HCT116 (cell line): ENCODE measurements around the gene GIMAP5.

Experiments used
- CEBPB ChIP-seq: IDR thresholded peaks from 2 replicates; pipeline ENCODE4 v1.6.1; 2012; ENCODE audit warnings: low read depth
- EZH2 ChIP-seq: fragments of 200-600 bp; sonication (generic); IDR thresholded peaks from 2 replicates; pipeline ENCODE4 v1.6.1; 2017; ENCODE audit warnings: antibody characterized with exemption, mixed run types
- POLR2A ChIP-seq: IDR thresholded peaks from 2 replicates; pipeline ENCODE4 v1.7.0; 2011; ENCODE audit warnings: borderline replicate concordance; ENCODE audit not compliant: insufficient read depth, insufficient read length; ENCODE audit errors: extremely low read depth
- POLR2AphosphoS5 ChIP-seq: IDR thresholded peaks from 2 replicates; pipeline ENCODE4 v1.6.1; 2011; ENCODE audit warnings: mild to moderate bottlenecking, low read depth, low read length, moderate library complexity
- RAD21 ChIP-seq: IDR thresholded peaks from 2 replicates; pipeline ENCODE4 v1.6.1; 2012; ENCODE audit warnings: low read depth, mild to moderate bottlenecking
- TCF7L2 ChIP-seq: IDR thresholded peaks from 2 replicates; pipeline ENCODE4 v1.7.0; 2011; ENCODE audit warnings: borderline replicate concordance, inconsistent platforms; ENCODE audit not compliant: insufficient read depth, insufficient read length; ENCODE audit errors: extremely low read depth
- ZFX ChIP-seq: fragments of 450-650 bp; IDR thresholded peaks from 2 replicates; pipeline ENCODE4 v1.6.1; 2017
- TF ChIP-seq, protein P1 (sequence below), 3 experiments: fragments of 200-600 bp in 1 of 3; sonication (generic) in 1 of 3; IDR thresholded peaks in 2 of 3; conservative IDR thresholded peaks in 1 of 3; 2 replicates each; pipeline ENCODE4 v1.5.1; 2012 to 2017; ENCODE audit warnings: low read depth in 2 of 3, low read length in 2 of 3, antibody characterized with exemption in 1 of 3, borderline replicate concordance in 1 of 3, control low read depth in 1 of 3, mild to moderate bottlenecking in 1 of 3, mixed read lengths in 1 of 3, mixed run types in 1 of 3, moderate library complexity in 1 of 3; ENCODE audit not compliant: insufficient read depth in 1 of 3
- TF ChIP-seq, protein P2 (sequence below): IDR thresholded peaks from 2 replicates; pipeline ENCODE4 v1.6.1; 2012
- TF ChIP-seq, protein P3 (sequence below): IDR thresholded peaks from 2 replicates; pipeline ENCODE4 v1.6.1; 2011; ENCODE audit warnings: mild to moderate bottlenecking, low read length, moderate library complexity; ENCODE audit not compliant: insufficient replicate concordance; ENCODE audit errors: extremely low read depth

- TF ChIP-seq POLR2AphosphoS5 = no peak
- TF ChIP-seq, protein P1, sequence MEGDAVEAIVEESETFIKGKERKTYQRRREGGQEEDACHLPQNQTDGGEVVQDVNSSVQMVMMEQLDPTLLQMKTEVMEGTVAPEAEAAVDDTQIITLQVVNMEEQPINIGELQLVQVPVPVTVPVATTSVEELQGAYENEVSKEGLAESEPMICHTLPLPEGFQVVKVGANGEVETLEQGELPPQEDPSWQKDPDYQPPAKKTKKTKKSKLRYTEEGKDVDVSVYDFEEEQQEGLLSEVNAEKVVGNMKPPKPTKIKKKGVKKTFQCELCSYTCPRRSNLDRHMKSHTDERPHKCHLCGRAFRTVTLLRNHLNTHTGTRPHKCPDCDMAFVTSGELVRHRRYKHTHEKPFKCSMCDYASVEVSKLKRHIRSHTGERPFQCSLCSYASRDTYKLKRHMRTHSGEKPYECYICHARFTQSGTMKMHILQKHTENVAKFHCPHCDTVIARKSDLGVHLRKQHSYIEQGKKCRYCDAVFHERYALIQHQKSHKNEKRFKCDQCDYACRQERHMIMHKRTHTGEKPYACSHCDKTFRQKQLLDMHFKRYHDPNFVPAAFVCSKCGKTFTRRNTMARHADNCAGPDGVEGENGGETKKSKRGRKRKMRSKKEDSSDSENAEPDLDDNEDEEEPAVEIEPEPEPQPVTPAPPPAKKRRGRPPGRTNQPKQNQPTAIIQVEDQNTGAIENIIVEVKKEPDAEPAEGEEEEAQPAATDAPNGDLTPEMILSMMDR (IDR thresholded peaks at IDR 0.05 in 2 of 3, conservative IDR thresholded peaks at IDR 0.05 in 1 of 3; ENCODE audit: borderline replicate concordance in 1 of 3, insufficient read depth in 1 of 3, low read depth in 2 of 3, low read length in 2 of 3) = no peak
- TF ChIP-seq ZFX = no peak
- TF ChIP-seq, protein P2, sequence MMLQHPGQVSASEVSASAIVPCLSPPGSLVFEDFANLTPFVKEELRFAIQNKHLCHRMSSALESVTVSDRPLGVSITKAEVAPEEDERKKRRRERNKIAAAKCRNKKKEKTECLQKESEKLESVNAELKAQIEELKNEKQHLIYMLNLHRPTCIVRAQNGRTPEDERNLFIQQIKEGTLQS = no peak
- no peak for TF ChIP-seq POLR2A
- no peak for TF ChIP-seq TCF7L2
- peak; percentile 14; the same call in 1 of the 2 replicates for TF ChIP-seq RAD21
- TF ChIP-seq CEBPB = no peak
- TF ChIP-seq EZH2 = no peak
- TF ChIP-seq, protein P3, sequence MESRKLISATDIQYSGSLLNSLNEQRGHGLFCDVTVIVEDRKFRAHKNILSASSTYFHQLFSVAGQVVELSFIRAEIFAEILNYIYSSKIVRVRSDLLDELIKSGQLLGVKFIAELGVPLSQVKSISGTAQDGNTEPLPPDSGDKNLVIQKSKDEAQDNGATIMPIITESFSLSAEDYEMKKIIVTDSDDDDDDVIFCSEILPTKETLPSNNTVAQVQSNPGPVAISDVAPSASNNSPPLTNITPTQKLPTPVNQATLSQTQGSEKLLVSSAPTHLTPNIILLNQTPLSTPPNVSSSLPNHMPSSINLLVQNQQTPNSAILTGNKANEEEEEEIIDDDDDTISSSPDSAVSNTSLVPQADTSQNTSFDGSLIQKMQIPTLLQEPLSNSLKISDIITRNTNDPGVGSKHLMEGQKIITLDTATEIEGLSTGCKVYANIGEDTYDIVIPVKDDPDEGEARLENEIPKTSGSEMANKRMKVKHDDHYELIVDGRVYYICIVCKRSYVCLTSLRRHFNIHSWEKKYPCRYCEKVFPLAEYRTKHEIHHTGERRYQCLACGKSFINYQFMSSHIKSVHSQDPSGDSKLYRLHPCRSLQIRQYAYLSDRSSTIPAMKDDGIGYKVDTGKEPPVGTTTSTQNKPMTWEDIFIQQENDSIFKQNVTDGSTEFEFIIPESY = no peak
Observed at GRCh38 chr7:150787321-150788281, 50.4 kb downstream of the GIMAP5 start.
